ENCODE results near the gene MIP.
"Not testable (repeated sequence)": the region's sequence is repeated elsewhere in the genome, so short reads cannot be mapped to it uniquely, and the experiment has no call there.

Gene MIP

GRCh38 chr12:56408799-56409417, 45.5 kb downstream of the MIP start:
- no peak for DNase-seq

DNA sequence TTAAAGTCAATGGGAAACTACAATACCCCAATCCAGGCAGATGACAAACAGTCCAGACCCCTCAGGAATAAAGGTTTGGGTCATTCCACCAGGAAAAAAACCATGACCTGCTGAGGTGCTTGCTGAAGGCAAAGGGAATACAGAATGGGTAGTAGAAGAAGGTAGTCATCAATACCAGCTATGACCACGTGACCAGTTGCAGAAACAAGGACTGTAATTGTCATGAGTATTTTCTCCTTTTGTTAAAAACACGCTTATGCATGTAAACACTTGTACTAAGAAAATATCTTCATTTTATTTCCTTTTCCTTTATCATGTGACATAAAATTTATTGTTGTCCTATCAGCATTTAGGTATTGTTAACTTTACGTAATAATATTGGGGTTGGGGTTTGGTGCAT, 50.2 kb downstream of the MIP start:
- not testable (repeated sequence) for DNase-seq

DNA sequence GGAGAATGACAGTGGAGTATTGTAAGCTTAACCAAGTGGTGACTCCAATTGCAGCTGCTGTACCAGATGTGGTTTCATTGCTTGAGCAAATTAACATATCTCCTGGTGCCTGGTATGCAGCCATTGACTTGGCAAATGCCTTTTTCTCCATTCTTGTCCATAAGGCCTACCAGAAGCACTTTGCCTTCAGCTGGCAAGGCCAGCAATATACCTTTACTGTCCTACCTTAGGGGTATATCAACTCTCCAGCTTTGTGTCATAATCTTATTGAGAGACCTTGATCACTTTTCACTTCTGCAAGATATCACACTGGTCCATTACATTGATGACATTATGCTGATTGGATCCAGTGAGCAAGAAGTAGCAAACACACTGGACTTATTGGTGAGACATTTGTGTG, 52.8 kb downstream of the MIP start:
- not testable (repeated sequence) for DNase-seq

DNA sequence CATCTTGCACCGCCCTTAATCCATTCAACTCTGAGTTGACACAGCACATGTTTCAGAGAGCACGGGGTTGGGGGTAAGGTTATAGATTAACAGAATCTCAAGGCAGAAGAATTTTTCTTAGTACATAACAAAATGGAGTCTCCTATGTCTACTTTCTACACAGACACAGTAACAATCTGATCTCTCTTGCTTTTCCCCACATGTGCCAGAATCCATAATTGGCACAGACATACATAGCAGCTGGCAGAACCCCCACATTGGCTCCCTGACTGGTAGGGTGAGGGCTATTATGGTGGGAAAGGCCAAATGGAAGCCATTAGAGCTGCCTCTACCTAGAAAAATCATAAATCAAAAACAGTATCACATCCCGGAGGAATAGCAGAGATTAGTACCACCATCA, 53.3 kb downstream of the MIP start:
- not testable (repeated sequence) for DNase-seq
